HG03066 (cell line): Measurements from ENCODE around the gene LAMP5.

Experiments
- ATAC-seq: cut with Tn5 transposase; IDR thresholded peaks from one replicate; pipeline ENCODE4 v1.9.1; 2021; ENCODE audit warnings: low read depth; ENCODE audit not compliant: unreplicated experiment

LAMP5 gene

DNA sequence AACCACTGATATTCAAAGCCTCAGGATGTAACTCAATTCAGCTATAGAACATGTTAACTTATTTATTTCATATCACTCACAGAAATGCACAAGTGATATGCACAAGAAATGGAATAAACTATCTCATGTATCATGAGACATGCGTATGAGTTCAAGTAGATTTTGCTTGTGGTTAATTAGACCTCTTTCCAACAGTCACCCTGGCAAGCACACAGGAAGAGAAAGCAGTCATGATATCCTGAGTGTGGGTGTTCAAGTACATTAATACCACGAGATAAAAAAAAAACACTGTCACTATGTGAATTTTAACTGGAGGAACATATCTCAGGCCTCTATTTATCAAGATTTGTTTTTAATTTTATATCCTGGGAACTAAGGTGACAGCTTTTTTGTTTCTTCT, 64.2 kb downstream of the LAMP5 start:
- ATAC-seq, result no peak
